Fibroblast of peridontal ligament (primary cell): ENCODE results near the gene RFC4.

ENCODE experiments used
- DNase-seq: peaks from one replicate; pipeline ENCODE4 v3.0.0-alpha.2; 2010; ENCODE audit errors: extremely low read depth

Gene RFC4

GRCh38 chr3:186787642-186788481 lies 18.4 kb downstream of the RFC4 start:
- peak; percentile 8 for DNase-seq

- no peak for DNase-seq
Observed at GRCh38 chr3:186786922-186787321, 19.4 kb downstream of the RFC4 start.

GRCh38 chr3:186785495-186786018 lies 20.7 kb downstream of the RFC4 start:
- DNase-seq = peak; percentile 6

- DNase-seq = peak; percentile 12
Observed at GRCh38 chr3:186784820-186785494, 21.3 kb downstream of the RFC4 start.

- peak; percentile 74 for DNase-seq
Observed at GRCh38 chr3:186783731-186784515, 22.4 kb downstream of the RFC4 start.

- peak; percentile 93 for DNase-seq
Observed at GRCh38 chr3:186783058-186783730, 23.1 kb downstream of the RFC4 start, which contains the start of gene EIF4A2. EIF4A2 (plus strand) TSS chr3:186783577; CDS start chr3:186783611, 34 bp downstream.

- peak; percentile 47 for DNase-seq
Observed at GRCh38 chr3:186782542-186783057, 23.7 kb downstream of the RFC4 start.

GRCh38 chr3:186779204-186779603 lies 27.1 kb downstream of the RFC4 start:
- no peak for DNase-seq

- no peak for DNase-seq
Observed at GRCh38 chr3:186775999-186776398, 30.3 kb downstream of the RFC4 start.

GRCh38 chr3:186772701-186773417 lies 33.4 kb downstream of the RFC4 start:
- peak; percentile 24 for DNase-seq

GRCh38 chr3:186772281-186772694 lies 34.0 kb downstream of the RFC4 start:
- DNase-seq = no peak

- no peak for DNase-seq
Observed at GRCh38 chr3:186760897-186761447, 45.3 kb downstream of the RFC4 start.

- DNase-seq = no peak
Observed at GRCh38 chr3:186760141-186760833, 46.0 kb downstream of the RFC4 start.

- no peak for DNase-seq
Observed at GRCh38 chr3:186759231-186759930, 46.9 kb downstream of the RFC4 start.

GRCh38 chr3:186757686-186758220 lies 48.5 kb downstream of the RFC4 start:
- DNase-seq = no peak

GRCh38 chr3:186757214-186757613 lies 49.1 kb downstream of the RFC4 start:
- DNase-seq = no peak

GRCh38 chr3:186754871-186755270 lies 51.4 kb downstream of the RFC4 start:
- DNase-seq = no peak

GRCh38 chr3:186754006-186754405 lies 52.3 kb downstream of the RFC4 start:
- no peak for DNase-seq

GRCh38 chr3:186751480-186751879 lies 54.8 kb downstream of the RFC4 start:
- no peak for DNase-seq
